Ishikawa (cell line): ENCODE data around the gene GALNT2.

Source experiments
- EP300 ChIP-seq: IDR thresholded peaks from 2 replicates; pipeline ENCODE4 v1.6.1; 2012; ENCODE audit warnings: borderline replicate concordance
- MAX ChIP-seq: IDR thresholded peaks from 2 replicates; pipeline ENCODE4 v1.6.1; 2012
- NFIC ChIP-seq: IDR thresholded peaks from 2 replicates; pipeline ENCODE4 v1.6.1; 2012
- RAD21 ChIP-seq: IDR thresholded peaks from 2 replicates; pipeline ENCODE4 v1.6.1; 2012; ENCODE audit warnings: low read depth
- REST ChIP-seq: IDR thresholded peaks from 2 replicates; pipeline ENCODE4 v1.6.1; 2012; ENCODE audit warnings: low read depth, mild to moderate bottlenecking
- TCF12 ChIP-seq: IDR thresholded peaks from 2 replicates; pipeline ENCODE4 v1.6.1; 2012; ENCODE audit warnings: low read depth
- YY1 ChIP-seq: IDR thresholded peaks from 2 replicates; pipeline ENCODE4 v1.6.1; 2012; ENCODE audit warnings: low read depth

GRCh38 chr1:230218667-230219066 lies 151.6 kb downstream of the GALNT2 start:
- TF ChIP-seq EP300: no peak
- TF ChIP-seq YY1: no peak
- no peak for TF ChIP-seq TCF12
- TF ChIP-seq NFIC: no peak
- TF ChIP-seq REST: no peak
- no peak for TF ChIP-seq MAX
- no peak for TF ChIP-seq RAD21
